Astrocyte of the cerebellum (primary cell): ENCODE measurements around the gene JAKMIP2.

Experiments
- DNase-seq: peaks from one replicate; pipeline ENCODE4 v3.0.0-alpha.2; 2011; ENCODE audit warnings: low read depth
- H3K4me3 ChIP-seq: 2 replicates; pipeline ENCODE4 v1.5.1; 2011; ENCODE audit warnings: mild to moderate bottlenecking, low read depth, low read length, moderate library complexity
- CTCF ChIP-seq: IDR thresholded peaks from 2 replicates; pipeline ENCODE4 v1.5.1; 2012; ENCODE audit warnings: low read length, low read depth, moderate library complexity, mild to moderate bottlenecking; ENCODE audit errors: missing control alignments
- in situ Hi-C: cut with HindIII; loops from 2 replicates; pipeline ENCODE4 v1.10.0; 2017; ENCODE audit warnings: low sequenced_read_pairs

The JAKMIP2 gene

GRCh38 chr5:147712019-147712418 is 70.5 kb downstream of the JAKMIP2 start:
- TF ChIP-seq CTCF: no peak
- in situ Hi-C loops: no loop called here
- H3K4me3 ChIP-seq: no peak overlapping the region
- DNase-seq: no peak

- TF ChIP-seq CTCF: no peak
- in situ Hi-C loops: no loop called here
- H3K4me3 ChIP-seq: no peak overlapping the region
- DNase-seq: no peak
Observed at GRCh38 chr5:147711019-147711418, 71.5 kb downstream of the JAKMIP2 start.

- in situ Hi-C loops: loop anchor here (5.0 kb wide), 1 partner anchor 94 kb away; no protein-coding TSS in a partner anchor
- no peak for TF ChIP-seq CTCF
- H3K4me3 ChIP-seq: no peak overlapping the region
- no peak for DNase-seq
Observed at GRCh38 chr5:147708708-147709107, 73.8 kb downstream of the JAKMIP2 start.

- in situ Hi-C loops: no loop called here
- TF ChIP-seq CTCF: no peak
- DNase-seq: no peak
- H3K4me3 ChIP-seq: no peak overlapping the region
Observed at GRCh38 chr5:147704544-147704943, 78.0 kb downstream of the JAKMIP2 start.

GRCh38 chr5:147701468-147701867 is 81.1 kb downstream of the JAKMIP2 start:
- DNase-seq: no peak
- TF ChIP-seq CTCF: no peak
- in situ Hi-C loops: no loop called here
- H3K4me3 ChIP-seq: no peak overlapping the region

GRCh38 chr5:147699496-147700088 is 82.9 kb downstream of the JAKMIP2 start:
- H3K4me3 ChIP-seq: no peak overlapping the region
- in situ Hi-C loops: no loop called here
- DNase-seq: no peak
- TF ChIP-seq CTCF: no peak

- no peak for TF ChIP-seq CTCF
- in situ Hi-C loops: no loop called here
- DNase-seq: no peak
- H3K4me3 ChIP-seq: no peak overlapping the region
Observed at GRCh38 chr5:147697380-147697779, 85.1 kb downstream of the JAKMIP2 start.
